COLO668 (cell line): ENCODE data around the gene LGR4.

Source experiments
- DNase-seq: peaks from one replicate; lab custom pipeline; 2025; ENCODE audit not compliant: unreplicated experiment; lab: John Stamatoyannopoulos, UW

LGR4 gene

GRCh38 chr11:27405134-27405533 lies 67.5 kb downstream of the LGR4 start:
- no peak for DNase-seq

- DNase-seq, result no peak
Measured at GRCh38 chr11:27404427-27404826, 68.2 kb downstream of the LGR4 start.

GRCh38 chr11:27403195-27403594 lies 69.4 kb downstream of the LGR4 start:
- DNase-seq, result no peak

GRCh38 chr11:27402450-27402849 lies 70.1 kb downstream of the LGR4 start:
- DNase-seq, result no peak

GRCh38 chr11:27401833-27402316 lies 70.7 kb downstream of the LGR4 start:
- no peak for DNase-seq

- no peak for DNase-seq
Measured at GRCh38 chr11:27401280-27401832, 71.2 kb downstream of the LGR4 start.

- DNase-seq, result no peak
Measured at GRCh38 chr11:27398400-27398770, 74.2 kb downstream of the LGR4 start.

- DNase-seq, result no peak
Measured at GRCh38 chr11:27397624-27398399, 74.8 kb downstream of the LGR4 start.

GRCh38 chr11:27396259-27396839 lies 76.2 kb downstream of the LGR4 start:
- no peak for DNase-seq

- peak; percentile 46 for DNase-seq
Measured at GRCh38 chr11:27395556-27396258, 76.9 kb downstream of the LGR4 start.

- no peak for DNase-seq
Measured at GRCh38 chr11:27394781-27395228, 77.8 kb downstream of the LGR4 start.

GRCh38 chr11:27392278-27393114 lies 80.1 kb downstream of the LGR4 start:
- DNase-seq, result no peak

GRCh38 chr11:27391331-27392015 lies 81.1 kb downstream of the LGR4 start:
- DNase-seq, result no peak

GRCh38 chr11:27390318-27391295 lies 82.0 kb downstream of the LGR4 start:
- no peak for DNase-seq

GRCh38 chr11:27388869-27389268 lies 83.7 kb downstream of the LGR4 start:
- DNase-seq, result no peak

- DNase-seq, result no peak
Measured at GRCh38 chr11:27388001-27388400, 84.6 kb downstream of the LGR4 start.

GRCh38 chr11:27387362-27387761 lies 85.2 kb downstream of the LGR4 start:
- no peak for DNase-seq

- DNase-seq, result no peak
Measured at GRCh38 chr11:27386181-27386845, 86.3 kb downstream of the LGR4 start.
